LoVo (cell line): Measurements from ENCODE around the gene BLM.
"Not testable (repeated sequence)": the region's sequence is repeated elsewhere in the genome, so short reads cannot be mapped to it uniquely, and the experiment has no call there.

Experiments
- DNase-seq: peaks from one replicate; pipeline ENCODE4 v3.0.0-alpha.2; 2016; ENCODE audit warnings: low spot score

BLM gene

DNA sequence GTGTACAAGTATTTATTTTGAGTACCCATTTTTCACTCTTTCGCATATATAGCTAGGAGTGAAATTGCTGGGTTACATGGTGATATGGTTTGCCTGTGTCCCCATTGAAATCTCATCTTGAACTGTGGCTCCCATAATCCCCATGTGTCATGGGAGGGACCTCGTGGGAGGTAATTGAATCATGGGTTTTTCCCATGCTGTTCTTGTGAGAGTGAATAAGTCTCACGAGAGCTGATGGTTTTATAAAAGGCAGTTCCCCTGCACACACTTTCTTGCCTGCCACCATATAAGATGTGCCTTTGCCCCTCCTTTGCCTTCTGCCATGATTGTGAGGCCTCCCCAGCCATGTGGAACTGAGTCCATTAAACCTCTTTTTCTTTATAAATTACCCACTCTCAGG, 23.4 kb downstream of the BLM start:
- not testable (repeated sequence) for DNase-seq

DNA sequence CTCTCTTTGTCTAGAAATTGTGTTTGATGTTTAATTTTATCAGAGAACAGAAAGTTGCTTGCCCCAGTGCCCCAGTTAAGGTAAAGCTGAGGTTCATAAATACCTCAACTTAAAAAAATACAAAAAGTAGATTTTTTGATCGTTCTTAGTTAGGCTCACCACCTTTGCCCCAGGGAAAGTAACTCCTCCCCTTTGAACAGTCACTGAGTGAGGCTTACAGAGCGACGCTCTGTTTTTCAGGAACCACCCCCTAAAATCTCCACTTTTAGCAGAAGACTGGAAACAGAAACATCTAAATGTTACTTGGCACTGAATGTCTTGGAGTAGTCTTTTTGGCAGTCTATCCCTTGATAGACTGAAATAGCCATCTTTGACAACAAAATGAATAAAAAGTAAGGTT, 24.9 kb downstream of the BLM start:
- DNase-seq = no peak

DNA sequence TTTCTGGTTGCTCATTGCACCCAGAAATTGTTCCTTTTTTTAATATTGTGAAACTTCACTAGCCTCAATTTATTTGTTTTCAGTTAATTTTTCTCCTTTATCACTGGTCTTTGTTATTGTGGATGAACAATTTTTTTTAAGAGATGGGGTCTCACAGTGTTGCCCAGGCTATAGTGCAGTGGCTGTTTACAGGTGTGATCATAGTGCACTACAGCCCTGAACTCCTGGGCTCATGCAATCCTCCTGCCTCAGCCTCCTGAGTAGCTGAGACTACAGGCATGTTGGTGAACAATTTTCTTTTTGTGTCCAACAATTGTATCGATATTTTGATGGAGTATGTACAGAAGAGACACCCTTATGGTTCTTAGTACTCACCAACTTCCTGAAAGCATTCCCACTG, 26.3 kb downstream of the BLM start:
- DNase-seq = no peak

GRCh38 chr15:90744759-90745402, 27.7 kb downstream of the BLM start:
- DNase-seq = no peak

DNA sequence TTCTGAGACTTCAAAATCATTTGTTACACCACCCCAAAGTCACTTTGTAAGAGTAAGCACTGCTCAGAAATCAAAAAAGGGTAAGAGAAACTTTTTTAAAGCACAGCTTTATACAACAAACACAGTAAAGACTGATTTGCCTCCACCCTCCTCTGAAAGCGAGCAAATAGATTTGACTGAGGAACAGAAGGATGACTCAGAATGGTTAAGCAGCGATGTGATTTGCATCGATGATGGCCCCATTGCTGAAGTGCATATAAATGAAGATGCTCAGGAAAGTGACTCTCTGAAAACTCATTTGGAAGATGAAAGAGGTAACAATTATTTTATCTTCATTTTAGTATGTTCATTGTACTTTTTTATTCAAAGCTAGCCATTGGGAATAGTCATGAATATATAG, 32.6 kb downstream of the BLM start:
- DNase-seq = no peak

- DNase-seq = no peak
Measured at GRCh38 chr15:90750186-90750585, 33.0 kb downstream of the BLM start.

DNA sequence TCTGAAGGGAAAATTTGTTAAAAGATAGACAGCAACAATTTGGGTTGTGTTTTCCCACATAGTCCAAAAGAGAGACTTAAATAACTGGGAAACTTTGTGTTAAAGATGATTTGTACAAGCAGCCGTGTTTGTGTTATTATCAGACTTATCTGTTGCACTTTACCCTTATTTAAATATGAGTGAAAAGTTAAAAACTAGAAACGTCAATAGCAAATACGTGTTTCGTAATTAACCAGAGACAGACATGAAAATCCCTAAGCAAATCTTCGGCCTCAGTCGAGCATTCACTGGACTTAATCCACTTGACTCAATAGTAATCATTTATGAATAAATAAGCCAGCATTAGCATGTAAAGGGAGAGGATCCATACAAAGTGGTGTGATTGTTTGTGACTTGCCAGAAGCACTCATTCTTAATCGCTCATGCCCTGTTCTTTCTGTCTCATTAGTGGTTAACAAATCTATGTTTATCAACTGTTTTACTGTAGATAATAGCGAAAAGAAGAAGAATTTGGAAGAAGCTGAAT, 34.2 kb downstream of the BLM start:
- no peak for DNase-seq

DNA sequence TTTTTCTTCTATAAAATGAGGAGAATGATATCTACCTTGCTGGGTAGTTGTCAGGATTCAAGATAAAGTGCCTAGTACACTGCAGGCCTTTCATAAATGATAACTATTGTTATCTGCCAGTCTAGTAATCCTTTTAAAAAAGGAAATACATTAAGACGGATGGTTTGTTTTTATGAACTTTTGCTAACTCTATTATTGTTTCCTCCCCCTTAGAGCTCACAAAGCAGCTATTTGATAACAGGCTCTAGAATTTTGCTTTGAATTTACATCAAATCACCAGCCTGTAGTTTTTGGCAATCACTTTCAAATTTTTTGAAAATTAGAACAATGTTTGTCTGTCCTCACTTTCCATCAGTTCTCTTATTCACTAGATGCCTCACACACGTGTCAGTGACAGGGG, 39.8 kb downstream of the BLM start:
- DNase-seq = no peak

DNA sequence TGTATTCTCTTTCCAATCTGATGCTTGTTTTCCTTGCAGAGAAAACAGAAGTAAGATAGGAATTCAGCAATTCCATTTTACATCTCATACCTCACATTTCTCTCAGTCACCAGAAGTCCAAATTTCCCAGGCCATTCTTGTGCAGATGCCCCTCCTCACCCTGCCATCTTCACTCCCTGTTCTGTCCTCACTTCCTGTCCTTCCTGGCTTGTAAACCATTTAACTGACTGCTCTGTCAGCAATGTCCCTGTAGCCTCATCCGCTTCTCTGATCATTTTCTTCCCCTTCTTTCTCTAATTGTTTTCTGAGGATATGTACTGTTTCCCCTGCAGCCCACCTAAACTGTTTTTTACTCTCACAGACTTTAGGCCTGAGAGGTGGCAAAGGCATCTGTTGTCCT, 40.3 kb downstream of the BLM start:
- DNase-seq = no peak

GRCh38 chr15:90760661-90761232, 43.6 kb downstream of the BLM start:
- no peak for DNase-seq

- no peak for DNase-seq
Measured at GRCh38 chr15:90761629-90762028, 44.5 kb downstream of the BLM start.

DNA sequence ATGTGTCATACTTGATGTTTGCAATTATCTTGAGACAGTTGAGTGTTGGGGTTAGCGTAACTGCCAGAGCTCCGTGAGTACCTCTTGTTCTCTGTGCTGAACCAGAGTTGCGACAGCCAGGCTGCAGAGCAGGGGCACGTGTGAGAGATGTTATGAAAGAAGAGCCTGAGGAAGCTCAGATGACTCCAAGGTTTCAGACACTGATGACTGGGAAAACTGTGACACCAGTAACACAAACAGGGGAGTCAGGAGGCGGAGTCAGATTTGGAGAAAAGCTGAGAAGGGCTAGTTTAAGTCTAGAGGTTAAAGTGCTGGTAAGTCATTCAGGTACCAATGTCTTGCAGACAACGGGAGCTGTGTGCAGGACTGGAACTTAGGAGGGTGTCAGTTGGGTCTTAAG, 45.0 kb downstream of the BLM start:
- DNase-seq = no peak

- DNase-seq = no peak
Measured at GRCh38 chr15:90763366-90764099, 46.4 kb downstream of the BLM start.

GRCh38 chr15:90765531-90765930, 48.4 kb downstream of the BLM start:
- no peak for DNase-seq

DNA sequence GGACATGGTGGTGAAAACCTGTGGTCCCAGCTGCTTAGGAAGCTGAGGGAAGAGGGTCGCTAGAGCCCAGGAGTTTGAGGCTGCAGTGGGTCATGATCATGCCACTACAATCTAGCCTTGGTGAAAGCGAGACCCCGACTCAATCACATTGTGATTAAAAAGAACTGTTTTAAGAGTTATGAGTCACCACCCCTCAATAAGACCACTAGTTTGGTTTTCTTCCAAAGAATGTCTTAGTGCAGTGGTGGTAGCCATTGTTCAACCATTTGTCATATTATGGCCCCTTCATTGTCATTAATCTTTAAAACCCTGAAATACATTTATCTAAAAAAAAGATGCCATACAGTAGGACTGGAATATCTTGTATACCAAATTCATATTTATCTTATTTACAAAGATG, 48.8 kb downstream of the BLM start:
- no peak for DNase-seq

DNA sequence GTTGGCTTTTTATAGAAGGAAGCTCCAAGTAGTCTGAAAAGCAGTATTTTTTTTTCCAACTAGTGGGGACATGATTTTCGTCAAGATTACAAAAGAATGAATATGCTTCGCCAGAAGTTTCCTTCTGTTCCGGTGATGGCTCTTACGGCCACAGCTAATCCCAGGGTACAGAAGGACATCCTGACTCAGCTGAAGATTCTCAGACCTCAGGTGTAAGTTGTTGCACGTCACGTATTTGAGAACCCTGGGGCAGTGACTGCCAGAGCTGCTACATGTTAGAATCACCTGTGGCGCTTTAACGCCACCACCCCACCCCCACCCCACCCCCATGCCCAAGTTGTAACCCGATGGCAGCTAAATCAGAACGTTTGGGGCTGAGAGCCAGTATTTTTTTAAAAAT, 52.2 kb downstream of the BLM start:
- DNase-seq = no peak

DNA sequence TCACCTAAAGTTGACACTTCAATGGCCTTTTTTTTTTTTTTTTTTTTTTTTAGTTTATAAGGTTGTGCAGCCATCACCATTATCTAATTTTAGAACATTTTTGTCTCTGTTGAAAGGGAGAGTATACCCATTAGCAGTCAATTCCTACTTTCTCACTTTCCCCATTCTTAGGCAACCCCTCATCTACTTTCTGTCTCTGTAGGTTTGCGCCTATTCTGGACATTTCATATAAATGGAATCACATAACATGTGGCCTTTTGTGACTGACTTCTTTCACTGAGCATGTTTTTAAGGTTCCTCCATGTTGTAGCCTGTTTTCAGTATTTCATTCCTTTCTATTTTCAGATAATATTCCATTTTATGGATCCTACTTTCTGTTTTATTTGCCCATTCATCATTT, 56.3 kb downstream of the BLM start:
- DNase-seq = no peak

- peak; percentile 48 for DNase-seq
Measured at GRCh38 chr15:90774731-90775514, 57.8 kb downstream of the BLM start.

GRCh38 chr15:90780916-90781315, 63.8 kb downstream of the BLM start:
- no peak for DNase-seq

DNA sequence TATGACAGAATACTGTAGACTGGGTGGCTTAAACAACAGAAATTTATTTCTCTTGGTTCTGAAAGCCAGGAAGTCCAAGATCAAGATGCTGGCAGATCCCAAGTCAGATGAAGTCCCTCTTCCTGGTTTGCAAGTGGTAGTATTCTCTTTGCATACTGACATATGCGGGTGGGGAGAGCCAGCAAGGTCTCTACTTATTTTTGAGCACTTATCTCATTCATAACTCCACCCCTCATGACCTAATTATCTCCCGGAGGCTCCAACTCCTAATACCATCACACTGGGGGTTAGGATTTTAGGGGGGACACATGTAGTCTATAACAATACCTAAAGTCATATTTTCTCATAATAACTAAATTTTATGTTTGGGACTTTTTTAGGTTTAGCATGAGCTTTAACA, 65.3 kb downstream of the BLM start:
- DNase-seq = no peak

- no peak for DNase-seq
Measured at GRCh38 chr15:90787881-90788280, 70.7 kb downstream of the BLM start.

- no peak for DNase-seq
Measured at GRCh38 chr15:90789462-90789861, 72.3 kb downstream of the BLM start.

DNA sequence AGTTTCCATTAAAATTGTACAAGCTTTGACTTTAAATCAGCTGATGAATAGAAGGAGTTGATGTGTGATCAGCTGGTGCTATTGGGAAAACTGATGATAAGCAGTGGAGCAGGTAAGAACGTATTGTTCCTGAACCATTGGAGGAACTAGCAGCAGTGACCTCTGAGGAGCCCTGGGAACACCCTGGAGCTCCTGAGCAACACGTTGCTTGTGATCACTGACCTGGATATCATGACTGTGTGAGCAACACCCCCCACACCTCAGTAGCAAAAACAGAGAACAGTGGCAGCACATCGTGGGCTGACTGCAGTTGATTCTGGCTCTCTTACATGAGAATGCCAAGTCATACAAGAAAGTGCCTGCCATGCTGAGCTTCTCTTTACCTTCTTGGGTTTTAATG, 72.9 kb downstream of the BLM start:
- no peak for DNase-seq
